Loucy (cell line): ENCODE results near the gene TRPV2.

ENCODE experiments used
- H2AFZ ChIP-seq: fragments of 200-600 bp; sonication (generic); 2 replicates; pipeline ENCODE4 v1.6.0; 2016; ENCODE audit warnings: antibody characterized with exemption, mild to moderate bottlenecking, low read length, moderate library complexity
- H3F3A ChIP-seq: fragments of 200-600 bp; 2 replicates; pipeline ENCODE4 v1.6.0; 2016; ENCODE audit warnings: antibody characterized with exemption, low read depth, mild to moderate bottlenecking
- H3K27me3 ChIP-seq: fragments of 200-600 bp; sonication (generic); 2 replicates; pipeline ENCODE4 v1.6.1; 2014; ENCODE audit warnings: low read length, mild to moderate bottlenecking; ENCODE audit not compliant: insufficient read depth, poor library complexity, severe bottlenecking
- H3K36me3 ChIP-seq: fragments of 200-600 bp; sonication (generic); 2 replicates; pipeline ENCODE4 v1.6.1; 2016; ENCODE audit warnings: low read length; ENCODE audit not compliant: insufficient read depth
- H3K4me1 ChIP-seq: fragments of 200-600 bp; sonication (generic); 2 replicates; pipeline ENCODE4 v1.5.1; 2014; ENCODE audit warnings: low read length, mild to moderate bottlenecking; ENCODE audit not compliant: insufficient read depth, poor library complexity, severe bottlenecking
- H3K4me2 ChIP-seq: fragments of 200-600 bp; sonication (generic); 2 replicates; pipeline ENCODE4 v1.6.0; 2014; ENCODE audit warnings: antibody characterized with exemption, low read length, low read depth, mild to moderate bottlenecking; ENCODE audit not compliant: poor library complexity, severe bottlenecking
- H3K4me3 ChIP-seq: fragments of 200-600 bp; sonication (generic); 2 replicates; pipeline ENCODE4 v1.5.1; 2014; ENCODE audit warnings: low read length, mild to moderate bottlenecking, mixed read lengths; ENCODE audit not compliant: poor library complexity, severe bottlenecking
- H3K79me2 ChIP-seq: fragments of 200-600 bp; sonication (generic); 2 replicates; pipeline ENCODE4 v1.6.1; 2014; ENCODE audit warnings: low read length; ENCODE audit not compliant: insufficient read depth
- H3K9ac ChIP-seq: fragments of 200-600 bp; sonication (generic); 2 replicates; pipeline ENCODE4 v1.6.0; 2014; ENCODE audit warnings: mild to moderate bottlenecking, low read depth, low read length, moderate library complexity; ENCODE audit not compliant: poor library complexity, severe bottlenecking
- H3K9me2 ChIP-seq: fragments of 200-600 bp; sonication (generic); replicated peaks from 2 replicates; pipeline ENCODE4 v1.6.1; 2016; ENCODE audit warnings: low read depth, low read length, mixed read lengths
- H3K9me3 ChIP-seq: fragments of 200-600 bp; sonication (generic); 2 replicates; pipeline ENCODE4 v1.6.1; 2014; ENCODE audit warnings: mild to moderate bottlenecking, antibody characterized with exemption, low read length, low read depth; ENCODE audit not compliant: insufficient read depth
- H4K20me1 ChIP-seq: fragments of 200-600 bp; sonication (generic); 2 replicates; pipeline ENCODE4 v1.6.0; 2014; ENCODE audit warnings: antibody characterized with exemption, low read length, mild to moderate bottlenecking; ENCODE audit not compliant: insufficient read depth, poor library complexity, severe bottlenecking
- CTCF ChIP-seq: fragments of 200-600 bp; sonication (generic); conservative IDR thresholded peaks from 2 replicates; pipeline ENCODE4 v1.5.1; 2014; ENCODE audit warnings: mild to moderate bottlenecking, antibody characterized with exemption, low read length
- EZH2phosphoT487 ChIP-seq: fragments of 200-600 bp; IDR thresholded peaks from 2 replicates; pipeline ENCODE4 v1.6.1; 2018; ENCODE audit warnings: antibody characterized with exemption, mild to moderate bottlenecking, moderate library complexity, borderline replicate concordance

The TRPV2 gene

GRCh38 chr17:16377941-16378341, 37.4 kb upstream of the TRPV2 start:
- H4K20me1 ChIP-seq, result peaks cover 13% of the 10 kb centered on the region
- H3K4me3 ChIP-seq, result no peak overlapping the region
- H3K36me3 ChIP-seq, result peaks cover 12% of the 10 kb centered on the region
- peaks cover 5% of the 10 kb centered on the region for H3K4me1 ChIP-seq
- no peaks in the 10 kb centered on the region for H3K27me3 ChIP-seq
- no peak overlapping the region for H2AFZ ChIP-seq
- H3K79me2 ChIP-seq, result peaks cover 18% of the 10 kb centered on the region
- H3K9me2 ChIP-seq, result no peaks in the 10 kb centered on the region
- no peak for TF ChIP-seq CTCF
- no peak for TF ChIP-seq EZH2phosphoT487
- H3K9me3 ChIP-seq, result no peaks in the 10 kb centered on the region
- H3K4me2 ChIP-seq, result no peak overlapping the region
- no peak overlapping the region for H3K9ac ChIP-seq
- H3F3A ChIP-seq, result no peaks in the 10 kb centered on the region

- no peak overlapping the region for H3K4me2 ChIP-seq
- peaks cover 26% of the 10 kb centered on the region for H3K79me2 ChIP-seq
- no peaks in the 10 kb centered on the region for H3K27me3 ChIP-seq
- TF ChIP-seq EZH2phosphoT487, result no peak
- TF ChIP-seq CTCF, result no peak
- peaks cover 14% of the 10 kb centered on the region for H3K4me1 ChIP-seq
- peaks cover 20% of the 10 kb centered on the region for H3K36me3 ChIP-seq
- no peak overlapping the region for H3K9ac ChIP-seq
- H2AFZ ChIP-seq, result no peak overlapping the region
- H3F3A ChIP-seq, result 0 out of 2 replicates have a peak, but pooled peaks cover under 1% of the 10 kb centered on the region
- H3K9me2 ChIP-seq, result no peaks in the 10 kb centered on the region
- H3K9me3 ChIP-seq, result no peaks in the 10 kb centered on the region
- H4K20me1 ChIP-seq, result peaks cover 21% of the 10 kb centered on the region
- no peak overlapping the region for H3K4me3 ChIP-seq
These were observed 36.6 kb upstream of the TRPV2 start for GRCh38 chr17:16378636-16379282.

- Histone ChIP-seq H3K4me3 (no peak overlapping the region), H3K9me2 (no peaks in the 10 kb centered on the region), H4K20me1 (peaks cover 29% of the 10 kb centered on the region), H3K9ac (no peak overlapping the region), H3K4me1 (peaks cover 22% of the 10 kb centered on the region), H3K9me3 (no peaks in the 10 kb centered on the region), H3K79me2 (peaks cover 35% of the 10 kb centered on the region), H3K4me2 (no peak overlapping the region), H3K27me3 (no peaks in the 10 kb centered on the region), H2AFZ (no peak overlapping the region), H3K36me3 (peaks cover 20% of the 10 kb centered on the region), H3F3A (peaks cover 6% of the 10 kb centered on the region; the same call in 1 of the 2 replicates)
- no peak for TF ChIP-seq CTCF
- TF ChIP-seq EZH2phosphoT487, result no peak
These were observed 35.7 kb upstream of the TRPV2 start for GRCh38 chr17:16379654-16380053.
